Stimulated activated CD4-positive, alpha-beta T cell treated with anti-CD3 and anti-CD28 coated beads, Interleukin-1b, Interleukin-23, amount 100 ng/mL, for 4 hours (primary cell): Measurements from ENCODE around the gene MTHFS.

Experiments used
- DNase-seq, 2 donors: peaks; one replicate each; pipeline ENCODE4 v3.0.0-alpha.2; 2020; ENCODE audit warnings: low read depth in 2 of 2

MTHFS gene

DNA sequence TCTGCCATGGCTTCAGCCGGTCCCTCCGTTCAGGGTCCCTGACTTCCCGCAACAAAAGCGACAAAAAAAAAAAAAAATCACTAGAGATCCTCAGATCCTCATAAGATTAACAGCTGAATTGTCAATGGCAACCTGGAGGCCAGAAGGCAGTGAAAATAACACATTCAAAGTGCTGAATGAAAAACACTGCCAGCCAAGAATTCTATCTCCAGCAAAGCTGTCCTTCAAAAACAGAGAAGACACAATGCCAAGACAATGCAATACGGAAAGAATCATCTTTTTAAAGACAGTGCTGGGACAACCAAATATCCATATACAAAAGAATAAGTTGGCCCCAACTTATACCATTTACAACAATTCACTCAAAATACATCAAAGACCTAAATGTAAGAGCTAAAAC is 21.6 kb downstream of the MTHFS start:
- no peak for DNase-seq

DNA sequence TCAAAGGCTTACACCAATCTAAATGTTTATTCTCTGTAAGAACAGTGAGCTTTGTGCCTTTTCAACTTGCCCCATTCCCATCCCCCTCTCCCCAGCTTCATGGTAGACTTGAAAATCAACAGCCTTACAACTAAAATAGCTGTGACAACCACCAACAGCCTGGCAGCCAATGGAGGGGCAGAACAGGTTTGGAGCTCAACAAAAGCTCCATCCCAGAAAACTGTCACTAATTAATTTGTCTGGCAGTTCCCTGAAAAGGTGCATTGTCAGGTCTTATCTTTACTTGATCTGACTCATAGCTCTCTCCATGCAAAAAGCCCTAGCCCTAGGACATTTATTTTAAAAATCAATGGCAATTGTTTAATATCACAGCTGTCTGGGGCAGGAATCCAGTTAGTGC is 22.6 kb downstream of the MTHFS start:
- no peak for DNase-seq

DNA sequence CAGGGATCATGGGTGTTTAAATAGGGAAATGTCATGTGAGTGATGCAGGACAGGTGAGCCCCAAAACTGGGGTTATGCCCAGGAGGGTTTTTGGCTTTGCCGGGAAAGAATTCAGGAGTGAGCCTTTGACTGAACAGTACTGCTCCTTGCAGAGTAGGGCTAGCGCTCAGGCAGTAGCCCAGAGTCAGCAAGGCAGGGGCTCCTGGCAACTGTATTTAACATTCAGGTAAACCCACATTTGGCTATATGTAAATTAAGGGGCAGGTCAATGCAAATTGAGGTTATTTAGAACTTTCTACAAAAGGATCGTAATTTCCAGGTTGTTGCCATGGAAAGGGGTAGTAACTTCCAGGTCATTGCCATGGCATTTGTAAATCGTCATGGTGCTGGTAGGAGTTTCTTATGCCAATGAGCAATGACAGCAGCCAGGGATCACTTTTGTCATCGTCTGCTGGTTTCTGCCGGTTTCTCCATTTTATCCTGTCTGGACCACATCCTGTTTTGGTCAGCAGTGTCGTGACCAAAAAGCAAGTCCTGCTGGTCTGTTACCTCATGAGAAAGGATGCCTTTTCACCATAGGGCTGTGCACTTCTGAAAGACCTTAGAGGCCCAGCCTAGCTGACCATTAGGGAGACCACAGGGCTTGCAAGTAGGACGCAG is 24.3 kb downstream of the MTHFS start:
- DNase-seq = no peak

DNA sequence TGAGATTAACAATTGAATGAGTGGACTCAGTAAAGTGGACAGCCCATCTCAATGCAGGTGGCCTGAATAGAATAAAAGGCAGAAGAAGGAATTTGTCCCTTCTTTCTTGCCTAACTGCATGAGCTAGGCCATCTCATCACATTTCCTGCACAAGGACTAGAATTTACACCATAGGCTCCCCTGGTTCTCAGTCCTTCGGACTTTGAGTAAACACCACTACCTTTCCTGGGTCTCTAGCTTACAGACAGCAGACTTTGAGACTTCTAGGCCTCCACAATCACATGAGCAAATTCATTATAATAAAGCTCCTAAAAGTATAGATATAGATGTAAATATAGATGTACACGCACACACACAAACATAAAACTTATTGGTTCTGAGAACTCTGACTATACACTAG is 28.3 kb downstream of the MTHFS start:
- DNase-seq = no peak

DNA sequence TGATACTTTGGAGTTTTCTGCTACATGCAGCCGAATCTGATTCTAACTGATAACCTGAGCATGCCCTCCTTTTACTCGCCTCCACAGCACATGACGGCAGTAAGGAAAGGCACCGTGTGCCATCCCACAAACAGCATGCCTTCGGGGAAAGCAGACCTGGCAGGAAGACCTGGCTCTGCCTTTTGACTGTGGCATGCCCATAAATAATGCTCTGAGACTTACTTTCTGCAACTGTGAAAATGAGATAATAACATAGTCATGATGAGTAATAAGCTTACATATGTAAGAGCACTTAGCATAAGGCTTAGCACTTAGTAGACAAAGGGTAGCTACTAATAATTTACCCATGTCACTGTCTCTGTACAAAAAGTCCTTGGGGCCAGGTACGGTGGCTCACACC is 32.9 kb downstream of the MTHFS start:
- DNase-seq = no peak

DNA sequence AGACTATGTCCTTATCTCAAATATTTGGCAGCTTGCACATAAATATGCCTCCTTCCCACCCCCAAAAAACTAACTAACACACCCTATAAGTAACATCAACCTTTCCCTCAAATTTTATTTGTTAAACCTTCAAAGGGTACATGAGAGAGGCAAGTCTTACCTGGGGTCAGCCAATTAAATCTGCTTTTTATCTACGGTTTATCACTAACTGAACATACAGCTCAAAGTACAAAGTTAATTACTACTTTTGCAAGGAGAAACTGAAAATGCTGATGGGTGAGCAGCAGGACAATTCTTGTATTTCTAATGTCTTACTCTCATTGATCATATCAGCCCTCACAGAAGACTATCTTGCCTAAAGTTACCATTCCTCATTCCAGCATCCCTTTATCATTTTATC is 34.6 kb downstream of the MTHFS start:
- DNase-seq = no peak

DNA sequence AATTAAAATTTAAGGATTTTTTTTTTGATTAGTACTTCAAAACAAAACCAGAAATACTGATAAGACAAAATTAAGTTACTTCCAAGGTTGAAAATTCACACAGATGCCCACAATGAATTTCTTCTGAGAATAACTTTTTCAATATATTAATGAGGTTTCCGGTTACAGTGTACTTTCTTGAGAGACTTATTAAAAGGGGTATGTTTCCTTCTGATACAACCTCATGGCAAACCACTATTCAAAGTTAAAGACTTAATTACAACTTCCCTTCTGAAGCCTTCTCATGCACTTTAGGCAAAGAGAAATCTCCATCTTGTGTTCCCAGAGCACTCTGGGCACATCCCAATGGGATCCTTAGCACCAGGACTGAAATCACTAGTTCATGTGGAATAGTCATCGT is 36.2 kb downstream of the MTHFS start:
- DNase-seq = no peak

DNA sequence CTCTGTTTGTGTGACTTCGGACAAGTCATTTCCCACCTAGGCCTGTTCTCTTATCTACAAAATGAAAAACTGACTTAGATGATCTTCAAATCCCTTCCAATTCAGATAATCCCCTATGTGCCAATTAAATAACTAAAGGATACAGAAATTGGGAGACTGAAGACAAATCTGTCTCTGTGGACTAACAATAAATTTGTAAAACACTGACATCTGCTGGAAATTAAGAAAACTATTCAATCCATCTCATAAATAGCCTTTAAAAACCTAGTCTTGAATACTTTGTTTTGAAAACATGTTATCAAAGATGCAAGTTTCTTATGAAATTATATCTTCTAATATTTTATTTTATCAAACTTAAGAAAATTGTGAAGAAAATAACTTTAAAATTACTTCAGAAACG is 38.3 kb downstream of the MTHFS start:
- no peak for DNase-seq

DNA sequence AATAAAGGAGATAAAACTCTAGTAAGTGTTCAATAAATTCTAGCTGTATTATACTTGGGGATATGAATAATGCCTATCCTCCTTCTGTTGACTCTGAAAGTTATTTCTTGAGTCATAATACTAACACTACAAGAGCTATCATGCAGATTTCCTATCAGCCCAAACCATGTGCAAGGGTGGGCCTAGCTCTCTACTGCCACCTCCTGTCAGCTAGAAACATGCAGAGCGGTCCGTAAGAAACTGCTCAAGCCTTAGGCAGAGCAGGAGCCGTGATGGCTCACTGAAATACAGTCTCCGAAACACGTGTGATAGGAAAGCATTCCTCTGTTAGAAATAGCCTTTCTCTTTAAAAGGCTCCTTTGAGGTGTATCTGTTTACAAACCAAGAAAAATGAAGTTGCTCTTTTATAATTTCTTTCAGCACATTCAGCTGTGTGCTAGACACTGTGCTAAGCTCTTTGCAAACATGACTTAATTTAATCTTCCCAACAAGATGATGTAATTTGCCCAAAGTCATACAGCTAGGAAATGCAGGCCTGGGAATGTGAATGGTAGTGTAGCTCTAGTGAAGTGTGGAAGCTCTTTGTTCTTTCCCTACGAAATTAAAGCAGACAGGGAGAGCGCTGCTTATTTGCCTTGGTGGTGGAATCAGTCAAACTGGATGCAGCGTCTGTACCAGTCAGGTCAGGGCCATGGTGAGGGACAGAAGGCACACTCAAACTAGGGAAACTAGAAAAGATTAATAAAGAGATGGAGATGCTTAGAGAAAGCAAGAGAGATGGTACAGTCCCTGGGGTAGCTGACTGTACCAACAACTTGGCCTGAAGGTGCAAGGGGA is 43.1 kb downstream of the MTHFS start:
- DNase-seq = peak; percentile 39 to 59

DNA sequence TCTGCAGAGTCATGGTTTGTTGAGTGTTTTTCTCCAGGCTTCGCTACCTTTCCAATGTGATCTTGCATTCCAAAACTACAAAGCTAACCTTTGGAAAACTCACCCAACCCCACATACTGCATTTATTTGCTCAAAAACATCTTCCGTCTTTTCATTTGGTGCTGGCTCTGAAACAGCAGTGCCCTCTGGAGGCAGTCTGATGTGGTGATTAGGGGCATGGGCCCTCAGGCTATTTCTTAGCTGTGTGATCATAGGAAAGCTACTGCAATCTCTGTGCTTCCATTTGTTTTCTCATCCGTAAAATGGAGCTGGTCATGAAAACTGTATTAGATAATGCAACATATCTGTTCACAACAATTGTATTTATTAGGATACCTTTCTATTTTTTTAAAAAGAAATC is 47.0 kb downstream of the MTHFS start:
- peak in 1 of 2 donors; percentile 9 for DNase-seq

DNA sequence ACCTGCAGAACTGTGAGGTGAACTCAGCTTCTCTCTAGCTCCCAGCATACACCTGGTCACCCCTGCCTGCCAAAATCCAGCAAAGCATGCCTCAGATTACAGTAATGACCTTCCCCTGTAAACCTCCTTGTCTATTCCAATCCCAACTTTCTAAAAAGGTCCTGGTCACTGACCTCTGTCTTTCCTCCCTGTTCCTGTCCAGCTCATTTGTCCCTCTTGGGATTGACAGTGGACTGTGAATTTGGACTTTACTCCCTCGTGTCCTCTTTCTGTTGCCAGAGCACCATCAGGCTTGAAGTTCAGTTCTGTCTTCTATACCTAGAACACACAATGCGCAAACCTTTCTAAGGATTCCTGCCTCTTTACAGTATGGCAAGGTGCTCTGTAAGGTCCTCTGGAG is 50.3 kb downstream of the MTHFS start:
- DNase-seq = no peak

DNA sequence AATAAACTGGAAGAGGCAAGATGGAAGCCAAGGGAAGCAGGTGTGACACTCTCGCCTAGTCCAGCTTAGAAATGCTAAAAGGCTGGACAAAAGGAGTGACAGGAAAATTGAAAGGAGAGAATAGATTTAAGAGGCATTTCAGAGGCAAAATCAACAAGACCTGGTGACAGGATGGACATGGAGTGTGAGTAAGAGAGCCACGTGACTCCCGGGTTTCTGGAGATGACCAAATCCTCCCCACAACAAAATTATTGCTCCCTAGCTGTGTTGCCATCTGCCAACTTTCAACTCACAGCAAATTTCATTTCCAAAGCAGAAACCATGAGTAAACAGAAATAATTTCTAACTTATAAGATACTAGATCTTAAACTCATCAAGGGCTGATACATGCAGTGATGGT is 52.6 kb downstream of the MTHFS start:
- no peak for DNase-seq

DNA sequence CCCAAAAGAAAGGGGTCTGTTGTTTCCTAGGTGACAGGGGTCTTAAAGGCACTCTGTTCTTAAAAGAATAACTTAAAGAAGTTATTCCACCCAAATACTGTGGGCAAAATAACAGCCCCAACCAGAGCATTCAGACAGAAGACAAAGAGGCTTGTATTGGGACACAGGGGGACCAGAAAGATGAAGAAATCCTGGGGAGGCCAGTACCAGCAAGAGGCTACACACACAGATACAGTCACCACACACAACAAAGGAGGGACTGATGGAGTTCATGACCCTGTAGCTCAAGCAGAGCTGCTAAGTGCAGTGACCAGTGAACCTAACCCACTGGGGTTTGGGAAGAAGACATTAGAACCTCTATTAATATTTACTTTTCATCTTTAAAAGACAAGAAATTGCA is 59.0 kb downstream of the MTHFS start:
- DNase-seq = no peak

DNA sequence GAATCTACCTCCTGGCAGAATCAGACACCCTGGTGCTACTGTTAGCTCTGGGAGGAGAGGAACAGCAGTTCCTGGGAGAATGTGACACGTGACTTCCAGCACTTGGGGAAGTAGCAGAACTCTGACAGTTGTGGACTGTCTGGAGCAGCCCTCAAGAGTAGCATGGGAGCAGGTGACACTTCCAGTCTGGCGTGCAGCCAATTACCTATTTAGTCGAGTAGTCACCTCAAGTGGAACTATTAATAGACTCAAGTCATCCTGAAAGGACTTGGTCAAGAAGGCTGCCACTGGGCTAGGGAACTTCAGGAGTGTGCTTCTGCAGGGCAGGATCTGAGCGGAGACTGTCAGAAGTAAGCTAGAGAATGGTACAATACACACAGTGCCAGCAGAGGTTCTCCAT is 62.3 kb downstream of the MTHFS start:
- DNase-seq = no peak

DNA sequence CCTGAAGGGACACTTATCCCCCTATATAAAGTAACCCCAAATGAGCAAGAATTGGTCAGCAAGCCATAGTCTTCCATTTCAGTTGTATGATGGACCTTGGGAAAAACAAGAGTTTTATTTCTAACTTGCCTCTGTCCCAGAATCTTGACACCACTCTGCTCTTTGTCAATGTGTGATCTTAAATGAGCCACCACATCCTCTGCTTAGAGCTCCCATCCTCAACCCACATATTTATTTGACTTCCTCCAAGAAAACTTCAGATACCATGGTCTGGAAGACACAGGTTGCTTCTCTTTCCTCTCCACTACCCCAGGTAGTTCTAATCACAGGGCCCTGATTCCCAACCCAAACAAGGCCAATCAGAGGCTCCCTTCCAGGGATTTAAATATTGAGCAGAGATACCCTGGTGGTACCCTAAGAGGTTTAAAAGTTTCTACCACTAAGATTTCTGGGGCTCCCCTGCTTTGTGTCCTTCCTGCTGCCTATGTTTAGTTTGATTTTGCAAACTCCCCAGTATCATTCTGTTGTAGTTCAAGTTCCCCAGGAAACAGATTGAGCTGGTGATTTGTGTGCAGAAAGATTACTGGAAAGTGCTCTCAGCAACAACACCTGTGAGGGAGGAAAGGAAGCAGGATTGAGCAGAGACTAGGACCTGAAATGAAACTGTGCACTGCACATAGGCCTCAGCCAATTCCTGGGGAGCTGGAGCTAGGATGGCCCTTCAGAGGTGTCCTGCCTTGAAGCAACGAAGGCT is 64.3 kb downstream of the MTHFS start:
- no peak for DNase-seq

DNA sequence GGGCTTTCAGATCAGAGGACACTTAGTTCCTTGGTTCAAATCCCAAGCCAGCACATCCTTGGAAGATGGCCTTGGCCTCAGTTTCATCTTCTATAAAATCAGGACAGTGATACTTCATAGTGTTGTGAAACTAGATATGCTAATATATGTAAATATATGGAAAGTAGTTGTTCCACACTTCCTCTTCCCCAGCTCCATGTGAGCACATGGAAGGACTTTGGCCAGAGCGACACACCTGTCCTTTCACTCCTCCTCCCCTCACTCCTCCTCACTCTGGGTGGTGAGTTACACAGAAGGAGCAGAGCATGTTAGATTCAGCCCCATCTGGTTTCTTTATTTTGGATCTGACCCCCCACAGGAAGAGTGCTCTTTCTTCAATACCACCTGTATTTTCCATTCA is 65.2 kb downstream of the MTHFS start:
- DNase-seq = no peak

DNA sequence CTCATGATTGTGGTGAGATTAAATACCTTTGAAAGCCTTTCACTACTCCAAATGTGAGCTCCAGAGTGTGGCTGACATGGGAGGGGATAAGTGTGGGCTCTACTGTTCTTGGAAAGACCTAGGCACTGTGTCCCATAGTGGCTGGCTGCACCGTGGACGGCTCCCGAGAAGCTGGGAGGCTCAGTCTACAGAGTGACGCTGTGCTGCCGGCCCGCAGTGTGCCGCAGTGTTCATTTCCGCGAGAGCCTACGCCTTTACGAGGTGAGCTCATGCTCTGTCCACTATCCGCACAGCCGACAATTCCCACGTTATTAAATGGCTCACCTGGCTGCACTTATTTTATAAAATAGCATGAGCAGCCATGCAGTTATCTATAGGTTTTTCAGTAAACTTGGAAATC is 66.9 kb downstream of the MTHFS start:
- DNase-seq = no peak

DNA sequence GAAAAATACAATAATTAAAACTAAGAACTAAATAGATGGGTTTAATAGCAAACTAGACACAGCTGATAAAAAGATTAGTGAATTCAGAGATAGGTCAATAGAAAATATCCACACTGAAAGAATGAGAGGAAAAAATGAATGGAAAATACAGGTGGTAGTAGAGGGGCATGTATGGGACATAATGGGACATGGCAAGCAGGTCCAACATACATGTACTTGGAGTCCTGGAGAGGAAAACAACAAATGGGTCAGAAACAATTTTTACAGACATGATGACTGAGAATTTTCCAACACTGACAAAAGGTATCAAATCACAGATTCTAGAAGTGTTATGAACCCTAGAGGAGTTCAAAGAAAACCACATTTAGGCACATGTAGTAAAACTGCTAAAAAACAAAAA is 68.4 kb downstream of the MTHFS start:
- DNase-seq = no peak

DNA sequence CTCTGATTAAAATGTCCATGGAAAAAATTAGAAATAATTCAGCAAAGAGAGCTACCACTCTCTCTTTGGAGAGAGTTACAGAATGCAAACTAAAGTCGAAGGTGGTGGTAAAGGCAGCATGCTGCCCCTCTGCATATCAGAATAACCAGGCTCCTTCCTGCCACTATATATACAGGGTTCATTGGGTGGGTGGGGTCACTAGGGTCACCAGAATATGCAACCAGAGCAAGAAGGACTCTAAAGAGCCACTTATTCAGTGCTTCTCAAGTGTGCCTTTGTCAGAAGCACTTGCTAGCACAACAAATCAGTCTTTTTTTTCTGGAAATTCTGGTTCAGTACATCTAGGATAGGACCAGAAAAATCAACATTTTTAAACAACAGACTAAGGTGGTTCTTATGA is 70.0 kb downstream of the MTHFS start:
- no peak for DNase-seq

DNA sequence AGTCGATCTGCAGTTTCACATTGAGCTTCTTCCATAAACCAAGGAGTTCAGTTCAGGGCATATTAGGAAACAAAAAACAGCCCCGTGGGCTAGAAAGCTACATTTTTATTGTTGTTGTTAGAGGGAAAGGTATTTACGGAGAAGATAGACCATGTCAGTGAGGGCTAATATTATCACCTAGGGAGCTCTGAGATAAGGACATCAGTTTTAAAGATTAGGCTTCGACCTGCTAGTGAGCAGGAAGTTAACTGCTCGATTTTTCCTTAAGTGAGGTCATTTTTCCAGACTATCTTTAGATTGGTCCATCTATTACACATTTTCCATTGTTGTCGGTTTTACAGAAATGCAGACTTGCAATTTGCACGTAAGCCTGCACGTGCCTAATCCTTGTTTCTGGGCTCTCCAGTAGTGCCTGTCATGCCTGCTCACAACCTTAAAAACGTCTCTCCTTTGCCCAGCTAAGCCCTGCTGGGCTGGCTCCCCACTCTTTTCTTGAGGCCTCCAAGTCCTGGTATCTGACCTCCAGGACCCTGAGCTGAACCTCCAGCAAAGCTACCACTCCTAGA is 72.6 kb downstream of the MTHFS start:
- no peak for DNase-seq

DNA sequence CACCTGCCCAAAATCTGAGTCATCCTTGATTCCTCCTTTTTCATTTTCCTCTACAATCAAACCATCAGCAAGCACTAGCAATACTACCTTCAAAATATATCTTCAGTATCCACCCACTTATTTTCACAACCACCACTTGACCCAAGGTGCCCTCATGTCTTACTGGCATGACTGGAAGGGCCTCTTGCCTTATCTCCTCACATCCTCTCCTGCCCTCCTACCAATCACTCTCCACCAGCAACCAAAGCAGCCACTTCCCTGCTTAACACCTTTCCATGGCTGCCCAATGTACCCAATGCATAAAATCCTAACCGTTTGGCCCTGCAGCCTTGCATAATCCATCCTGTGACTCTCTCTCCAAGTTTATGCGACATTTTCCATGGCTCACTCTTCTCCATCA is 76.0 kb downstream of the MTHFS start:
- DNase-seq = no peak

DNA sequence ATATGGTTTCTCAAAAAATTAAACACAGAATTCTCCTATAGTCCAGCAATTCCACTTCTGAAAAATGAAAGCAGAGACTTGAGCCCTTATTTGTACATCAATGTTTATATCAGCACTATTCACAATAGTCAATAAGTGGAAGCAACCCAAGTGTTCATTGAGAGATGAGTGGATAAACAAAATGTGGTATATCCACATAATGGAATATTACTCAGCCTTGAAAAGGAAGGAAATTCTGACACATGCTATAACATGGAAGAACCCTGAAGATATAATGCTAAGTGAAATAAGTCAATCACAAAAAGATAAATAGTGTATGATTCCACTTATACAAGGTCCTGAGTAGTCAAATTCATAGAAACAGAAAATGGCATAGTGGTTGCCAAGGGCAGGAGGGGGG is 76.6 kb downstream of the MTHFS start:
- DNase-seq = no peak

DNA sequence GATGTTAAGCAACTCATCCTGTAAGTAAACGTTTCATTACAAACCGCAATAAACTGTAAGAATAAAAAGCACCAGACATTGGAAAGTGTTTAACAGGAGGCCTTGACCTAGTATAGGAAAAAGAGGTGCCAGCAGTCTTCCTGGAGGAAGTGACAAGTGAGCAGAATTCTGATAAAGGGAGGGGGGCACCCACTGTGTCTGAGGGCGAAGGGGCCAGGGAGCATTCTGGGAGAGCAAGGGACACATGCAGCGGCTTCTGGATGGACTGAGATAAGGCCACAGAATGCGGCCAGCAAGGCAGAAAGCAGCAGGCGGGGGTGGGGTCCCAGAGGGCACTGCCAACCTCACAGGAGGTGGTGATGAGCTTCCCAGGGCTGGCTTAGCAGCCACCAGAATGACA is 80.2 kb downstream of the MTHFS start:
- DNase-seq = no peak
